Neural cell (in vitro differentiated cells): ENCODE measurements around the gene KCNQ2. TPM values are rescaled to one million over a fixed set of nuclear protein-coding genes. Genes with fewer than 3 reads are reported as not detected.

Experiments
- H2AFZ ChIP-seq: fragments of 200-600, 300-800 bp; sonication (generic), shearing (Covaris generic); 2 replicates; pipeline ENCODE4 v1.6.0; 2014; ENCODE audit warnings: low read depth, mild to moderate bottlenecking, antibody characterized with exemption, low read length, moderate library complexity
- H3F3A ChIP-seq: fragments of 200-600 bp; shearing (Covaris generic); 2 replicates; pipeline ENCODE4 v1.6.1; 2016; ENCODE audit warnings: mild to moderate bottlenecking, moderate library complexity, mixed read lengths, antibody characterized with exemption, low read length; ENCODE audit not compliant: insufficient read depth, poor library complexity, severe bottlenecking
- H3K27ac ChIP-seq: fragments of 200-600, 300-800 bp; sonication (generic), shearing (Covaris generic); 2 replicates; pipeline ENCODE4 v1.5.1; 2014; ENCODE audit warnings: mild to moderate bottlenecking, low read length, moderate library complexity
- H3K27me3 ChIP-seq: fragments of 300-800, 200-600 bp; sonication (generic), shearing (Covaris generic); 2 replicates; pipeline ENCODE4 v1.6.0; 2014; ENCODE audit warnings: mild to moderate bottlenecking, low read depth, low read length, moderate library complexity; ENCODE audit not compliant: insufficient read depth
- H3K36me3 ChIP-seq: fragments of 300-800, 200-600 bp; sonication (generic), shearing (Covaris generic); 2 replicates; pipeline ENCODE4 v1.5.1; 2014; ENCODE audit warnings: mild to moderate bottlenecking, antibody characterized with exemption, low read length, moderate library complexity; ENCODE audit not compliant: insufficient read depth
- H3K4me2 ChIP-seq: fragments of 300-800, 200-600 bp; sonication (generic), shearing (Covaris generic); 2 replicates; pipeline ENCODE4 v1.6.0; 2014; ENCODE audit warnings: mild to moderate bottlenecking, low read length
- H3K4me3 ChIP-seq: fragments of 300-800, 200-600 bp; sonication (generic), shearing (Covaris generic); 2 replicates; pipeline ENCODE4 v1.5.1; 2014; ENCODE audit warnings: mild to moderate bottlenecking, low read length, moderate library complexity
- H3K79me2 ChIP-seq: fragments of 200-600 bp; shearing (Covaris generic); replicated peaks from 2 replicates; pipeline ENCODE4 v1.6.0; 2014; ENCODE audit warnings: mild to moderate bottlenecking, low read length, moderate library complexity; ENCODE audit not compliant: insufficient read depth
- H3K9ac ChIP-seq: fragments of 300-800, 200-600 bp; sonication (generic), shearing (Covaris generic); 2 replicates; pipeline ENCODE4 v1.6.1; 2016; ENCODE audit warnings: mild to moderate bottlenecking, low read length, mixed read lengths
- H3K9me2 ChIP-seq: fragments of 200-600 bp; shearing (Covaris generic); 2 replicates; pipeline ENCODE4 v1.6.1; 2016; ENCODE audit warnings: mild to moderate bottlenecking, low read length, mixed read lengths; ENCODE audit not compliant: insufficient read depth
- H3K9me3 ChIP-seq: fragments of 200-600, 300-800 bp; sonication (generic), shearing (Covaris generic); 2 replicates; pipeline ENCODE4 v1.6.1; 2016; ENCODE audit warnings: mild to moderate bottlenecking, mixed run types, low read length, moderate library complexity, mixed read lengths
- H4K20me1 ChIP-seq: fragments of 200-600 bp; shearing (Covaris generic); 2 replicates; pipeline ENCODE4 v1.6.1; 2016; ENCODE audit warnings: mild to moderate bottlenecking, mixed run types; ENCODE audit not compliant: insufficient read depth
- CTCF ChIP-seq: fragments of 450-650 bp; IDR thresholded peaks from 2 replicates; pipeline ENCODE4 v1.5.1; 2014; ENCODE audit warnings: antibody characterized with exemption, mild to moderate bottlenecking, moderate library complexity; ENCODE audit not compliant: poor library complexity, severe bottlenecking
- EP300 ChIP-seq: fragments of 450-650 bp; conservative IDR thresholded peaks from 2 replicates; pipeline ENCODE4 v1.6.1; 2014; ENCODE audit warnings: antibody characterized with exemption, mild to moderate bottlenecking, moderate library complexity; ENCODE audit not compliant: poor library complexity, severe bottlenecking
- EZH2 ChIP-seq: fragments of 200-600, 300-800 bp; shearing (Covaris generic), sonication (generic); IDR thresholded peaks from 2 replicates; pipeline ENCODE4 v1.6.1; 2014; ENCODE audit warnings: antibody characterized with exemption, low read length, borderline replicate concordance, mild to moderate bottlenecking; ENCODE audit not compliant: insufficient read depth, poor library complexity, severe bottlenecking
- MXI1 ChIP-seq: fragments of 450-650 bp; conservative IDR thresholded peaks from 2 replicates; pipeline ENCODE4 v1.6.1; 2014; ENCODE audit warnings: antibody characterized with exemption, mild to moderate bottlenecking; ENCODE audit not compliant: poor library complexity, severe bottlenecking
- POLR2AphosphoS5 ChIP-seq: IDR thresholded peaks from 2 replicates; pipeline ENCODE4 v1.6.1; 2012
- RAD21 ChIP-seq: fragments of 450-650 bp; conservative IDR thresholded peaks from 2 replicates; pipeline ENCODE4 v1.6.1; 2014; ENCODE audit warnings: antibody characterized with exemption, mild to moderate bottlenecking, moderate library complexity
- REST ChIP-seq: IDR thresholded peaks from 2 replicates; pipeline ENCODE4 v1.6.1; 2012; ENCODE audit warnings: borderline replicate concordance
- SMC3 ChIP-seq: fragments of 450-650 bp; conservative IDR thresholded peaks from 2 replicates; pipeline ENCODE4 v1.6.1; 2014; ENCODE audit warnings: antibody characterized with exemption, mild to moderate bottlenecking, moderate library complexity; ENCODE audit not compliant: poor library complexity
- TAF1 ChIP-seq: IDR thresholded peaks from 2 replicates; pipeline ENCODE4 v1.6.1; 2012; ENCODE audit warnings: low read depth
- polyA plus RNA-seq: library from polyadenylated mRNA; depleted of rRNA; stranded (reverse); fragments of >200 nt; gene quantifications from 2 replicates; pipeline ENCODE4 v1.2.3, GENCODE V29; 2014

The KCNQ2 gene
- polyA plus RNA-seq, 1 donor from 2014 or later, result 84.7 TPM

- Histone ChIP-seq H3K9ac (no peak overlapping the region), H3K27me3 (no peaks in the 10 kb centered on the region), H2AFZ (no peak overlapping the region), H3K79me2 (no peaks in the 10 kb centered on the region), H3K27ac (no peak overlapping the region), H3F3A (no peaks in the 10 kb centered on the region), H3K9me2 (no peaks in the 10 kb centered on the region), H3K4me2 (no peak overlapping the region), H3K9me3 (no peaks in the 10 kb centered on the region), H3K36me3 (no peaks in the 10 kb centered on the region), H4K20me1 (no peaks in the 10 kb centered on the region), H3K4me3 (no peak overlapping the region)
- TF ChIP-seq SMC3 (no peak), RAD21 (no peak), POLR2AphosphoS5 (no peak), REST (no peak), MXI1 (no peak), EZH2 (no peak)
Measured at GRCh38 chr20:63419299-63419698, 53.2 kb downstream of the KCNQ2 start.

GRCh38 chr20:63418617-63419016 lies 53.8 kb downstream of the KCNQ2 start:
- H3K36me3 ChIP-seq, result no peaks in the 10 kb centered on the region
- no peaks in the 10 kb centered on the region for H3K9me3 ChIP-seq
- no peaks in the 10 kb centered on the region for H3F3A ChIP-seq
- H3K79me2 ChIP-seq, result no peaks in the 10 kb centered on the region
- H4K20me1 ChIP-seq, result no peaks in the 10 kb centered on the region
- H3K9ac ChIP-seq, result no peak overlapping the region
- no peak overlapping the region for H3K27ac ChIP-seq
- no peaks in the 10 kb centered on the region for H3K27me3 ChIP-seq
- no peak overlapping the region for H2AFZ ChIP-seq
- no peak overlapping the region for H3K4me3 ChIP-seq
- TF ChIP-seq TAF1, result no peak
- no peak for TF ChIP-seq MXI1
- TF ChIP-seq RAD21, result no peak
- no peak for TF ChIP-seq EZH2
- TF ChIP-seq POLR2AphosphoS5, result no peak
- no peak for TF ChIP-seq CTCF
- no peak for TF ChIP-seq SMC3
- TF ChIP-seq REST, result no peak
- TF ChIP-seq EP300, result no peak
- no peaks in the 10 kb centered on the region for H3K9me2 ChIP-seq
- H3K4me2 ChIP-seq, result no peak overlapping the region
